Liver (tissue), 9 donors: ENCODE results near the gene EPM2A. TPM values are rescaled to one million over a fixed set of nuclear protein-coding genes. Genes with fewer than 3 reads are reported as not detected.

Source experiments
- DNase-seq: peaks from one replicate; pipeline ENCODE4 v3.0.0-alpha.2; 2017; ENCODE audit warnings: low spot score
- H3K27ac ChIP-seq, 2 donors: one replicate each; pipeline ENCODE4 v1.7.0; 2013; ENCODE audit warnings: inconsistent platforms in 2 of 2, low read length in 2 of 2, control low read depth in 1 of 2, low read depth in 1 of 2, mild to moderate bottlenecking in 1 of 2
- H3K27me3 ChIP-seq, 4 donors: one replicate each; pipeline versions ENCODE4 v1.6.1 to v1.7.0; 2013; ENCODE audit warnings: low read length in 3 of 4, inconsistent platforms in 1 of 4, mild to moderate bottlenecking in 1 of 4, moderate library complexity in 1 of 4; ENCODE audit not compliant: control insufficient read depth in 4 of 4, insufficient read depth in 4 of 4
- H3K36me3 ChIP-seq, 4 donors: one replicate each; pipeline versions ENCODE4 v1.6.1 to v1.7.0; 2013; ENCODE audit warnings: low read length in 3 of 4, mild to moderate bottlenecking in 3 of 4, low read depth in 1 of 4, moderate library complexity in 1 of 4; ENCODE audit not compliant: control insufficient read depth in 4 of 4, insufficient read depth in 3 of 4
- H3K4me1 ChIP-seq, 4 donors: one replicate each; pipeline versions ENCODE4 v1.6.1 to v1.7.0; 2013; ENCODE audit warnings: low read length in 3 of 4, mild to moderate bottlenecking in 3 of 4, moderate library complexity in 1 of 4; ENCODE audit not compliant: control insufficient read depth in 4 of 4, insufficient read depth in 4 of 4
- H3K4me3 ChIP-seq, 3 donors: one replicate each; pipeline versions ENCODE4 v1.6.1 to v1.7.0; 2013; ENCODE audit warnings: low read length in 3 of 3, control low read depth in 1 of 3, low read depth in 1 of 3, mild to moderate bottlenecking in 1 of 3
- H3K9ac ChIP-seq, 2 donors: one replicate each; pipeline ENCODE4 v1.7.0; 2013; ENCODE audit warnings: low read length in 2 of 2, mild to moderate bottlenecking in 2 of 2, moderate library complexity in 2 of 2, control low read depth in 1 of 2, low read depth in 1 of 2
- H3K9me3 ChIP-seq, 4 donors: one replicate each; pipeline versions ENCODE4 v1.6.1 to v1.7.0; 2013; ENCODE audit warnings: low read length in 3 of 4; ENCODE audit not compliant: control insufficient read depth in 4 of 4
- ATF3 ChIP-seq: IDR thresholded peaks from 2 replicates; pipeline ENCODE4 v1.6.1; 2016; ENCODE audit warnings: antibody characterized with exemption
- CTCF ChIP-seq: fragments of 150-350 bp; IDR thresholded peaks from 2 replicates; pipeline ENCODE4 v1.5.1; 2017; ENCODE audit warnings: improper control_type of control experiment, low read depth, low read length; ENCODE audit not compliant: missing input control
- EGR1 ChIP-seq, 2 donors: IDR thresholded peaks; 2 replicates each; pipeline ENCODE4 v1.6.1; 2016 to 2018; ENCODE audit warnings: antibody characterized with exemption in 2 of 2, low read depth in 2 of 2
- FOXA1 ChIP-seq: IDR thresholded peaks from 2 replicates; pipeline ENCODE4 v1.6.1; 2016; ENCODE audit warnings: antibody characterized with exemption
- GABPA ChIP-seq, 2 donors: IDR thresholded peaks in 1 of 2; conservative IDR thresholded peaks in 1 of 2; 2 replicates each; pipeline ENCODE4 v1.6.1; 2016; ENCODE audit warnings: antibody characterized with exemption in 2 of 2, mild to moderate bottlenecking in 1 of 2, moderate library complexity in 1 of 2
- HNF4A ChIP-seq, 2 donors: conservative IDR thresholded peaks; 2 replicates each; pipeline ENCODE4 v1.6.1; 2016; ENCODE audit warnings: antibody characterized with exemption in 2 of 2, mild to moderate bottlenecking in 2 of 2
- HNF4G ChIP-seq: IDR thresholded peaks from 2 replicates; pipeline ENCODE4 v1.6.1; 2016; ENCODE audit warnings: antibody characterized with exemption
- JUND ChIP-seq, 2 donors: IDR thresholded peaks; 2 replicates each; pipeline ENCODE4 v1.6.1; 2016; ENCODE audit warnings: antibody characterized with exemption in 2 of 2
- MAX ChIP-seq: IDR thresholded peaks from 2 replicates; pipeline ENCODE4 v1.6.1; 2016; ENCODE audit warnings: antibody characterized with exemption
- NR2F2 ChIP-seq: IDR thresholded peaks from 2 replicates; pipeline ENCODE4 v1.6.1; 2016; ENCODE audit warnings: antibody characterized with exemption
- REST ChIP-seq: IDR thresholded peaks from 2 replicates; pipeline ENCODE4 v1.6.1; 2016; ENCODE audit warnings: antibody characterized with exemption, mild to moderate bottlenecking
- RXRA ChIP-seq, 2 donors: IDR thresholded peaks; 2 replicates each; pipeline ENCODE4 v1.6.1; 2017 to 2018; ENCODE audit warnings: antibody characterized with exemption in 2 of 2, mild to moderate bottlenecking in 1 of 2
- SP1 ChIP-seq: IDR thresholded peaks from 2 replicates; pipeline ENCODE4 v1.6.1; 2018; ENCODE audit warnings: antibody characterized with exemption, mild to moderate bottlenecking
- YY1 ChIP-seq: IDR thresholded peaks from 2 replicates; pipeline ENCODE4 v1.6.1; 2016; ENCODE audit warnings: antibody characterized with exemption, mild to moderate bottlenecking
- WGBS: extraction: QIAGEN DNeasy Blood & Tissue Kit; methylation state at CpG from one replicate; pipeline ENCODE4 v1.1.7; 2013; 5-methylcytosine and 5-hydroxymethylcytosine counted together
- polyA plus RNA-seq, 2 donors: library from polyadenylated mRNA; stranded (reverse) in 1 of 2; unstranded in 1 of 2; fragments of 200-250 nt in 1 of 2; fragments of >200 nt in 1 of 2; fragmentation: Nextera tagmentation in 1 of 2; extraction: Ambion mirVana in 1 of 2; gene quantifications; one replicate each; pipeline versions ENCODE4 v1.2.1 to v1.2.3, GENCODE V29; 2013 to 2015
- total RNA-seq, 2 donors: library from RNA; depleted of rRNA; stranded (reverse); fragments of >200 nt; gene quantifications; one replicate each; pipeline ENCODE4 v1.2.3, GENCODE V29; 2014
- donor health status: healthy.
- donor health status: healthy.
- donor health status: healthy.
- donor health status: healthy.
- donor health status: healthy.

EPM2A gene
- total and polyA plus RNA-seq, 4 donors, result 3.7 to 13.0 (median 5.1) TPM

GRCh38 chr6:145772846-145773245, 37.5 kb upstream of the EPM2A start:
- no peak overlapping the region for H3K4me3 ChIP-seq
- no peak for TF ChIP-seq RXRA (IDR thresholded peaks at IDR 0.05)
- TF ChIP-seq CTCF, result no peak
- TF ChIP-seq HNF4G, result no peak
- no peak for TF ChIP-seq MAX
- TF ChIP-seq SP1, result no peak
- TF ChIP-seq REST, result no peak
- no peak for TF ChIP-seq YY1
- TF ChIP-seq GABPA (IDR thresholded peaks at IDR 0.05 in 1 of 2, conservative IDR thresholded peaks at IDR 0.05 in 1 of 2), result no peak
- no peaks in the 10 kb centered on the region for H3K9me3 ChIP-seq
- no peak overlapping the region for H3K27ac ChIP-seq
- no peaks in the 10 kb centered on the region for H3K36me3 ChIP-seq
- peaks cover 0 to 5% (median 3%) of the 10 kb centered on the region in 4 donors for H3K4me1 ChIP-seq
- no peaks in the 10 kb centered on the region for H3K27me3 ChIP-seq
- H3K9ac ChIP-seq, result no peak overlapping the region
- no peak for DNase-seq
- WGBS, result 41% methylated on average over 1 of the region's 1 CpG

GRCh38 chr6:145765449-145765848, 30.1 kb upstream of the EPM2A start:
- no peak for DNase-seq
- H3K9me3 ChIP-seq, result no peaks in the 10 kb centered on the region
- peaks cover 0 to 7% (median 0%) of the 10 kb centered on the region in 4 donors for H3K4me1 ChIP-seq
- no peak overlapping the region for H3K4me3 ChIP-seq
- H3K27me3 ChIP-seq, result no peaks in the 10 kb centered on the region
- H3K36me3 ChIP-seq, result no peaks in the 10 kb centered on the region
- no peak overlapping the region for H3K27ac ChIP-seq
- TF ChIP-seq FOXA1, result no peak
- TF ChIP-seq ATF3, result no peak
- TF ChIP-seq HNF4A (conservative IDR thresholded peaks at IDR 0.05), result no peak
- TF ChIP-seq JUND (IDR thresholded peaks at IDR 0.05), result no peak
- TF ChIP-seq NR2F2, result no peak
- TF ChIP-seq GABPA (IDR thresholded peaks at IDR 0.05 in 1 of 2, conservative IDR thresholded peaks at IDR 0.05 in 1 of 2), result no peak
- no peak for TF ChIP-seq HNF4G
- no peak for TF ChIP-seq EGR1 (IDR thresholded peaks at IDR 0.05; ENCODE audit: low read depth in 2 of 2)
- no peak for TF ChIP-seq RXRA (IDR thresholded peaks at IDR 0.05)
- TF ChIP-seq YY1, result no peak
- TF ChIP-seq REST, result no peak
- no peak overlapping the region for H3K9ac ChIP-seq
